ENCODE measurements around the gene ZIM2.
"Not testable (repeated sequence)": the region's sequence is repeated elsewhere in the genome, so short reads cannot be mapped to it uniquely, and the experiment has no call there.

Gene ZIM2

DNA sequence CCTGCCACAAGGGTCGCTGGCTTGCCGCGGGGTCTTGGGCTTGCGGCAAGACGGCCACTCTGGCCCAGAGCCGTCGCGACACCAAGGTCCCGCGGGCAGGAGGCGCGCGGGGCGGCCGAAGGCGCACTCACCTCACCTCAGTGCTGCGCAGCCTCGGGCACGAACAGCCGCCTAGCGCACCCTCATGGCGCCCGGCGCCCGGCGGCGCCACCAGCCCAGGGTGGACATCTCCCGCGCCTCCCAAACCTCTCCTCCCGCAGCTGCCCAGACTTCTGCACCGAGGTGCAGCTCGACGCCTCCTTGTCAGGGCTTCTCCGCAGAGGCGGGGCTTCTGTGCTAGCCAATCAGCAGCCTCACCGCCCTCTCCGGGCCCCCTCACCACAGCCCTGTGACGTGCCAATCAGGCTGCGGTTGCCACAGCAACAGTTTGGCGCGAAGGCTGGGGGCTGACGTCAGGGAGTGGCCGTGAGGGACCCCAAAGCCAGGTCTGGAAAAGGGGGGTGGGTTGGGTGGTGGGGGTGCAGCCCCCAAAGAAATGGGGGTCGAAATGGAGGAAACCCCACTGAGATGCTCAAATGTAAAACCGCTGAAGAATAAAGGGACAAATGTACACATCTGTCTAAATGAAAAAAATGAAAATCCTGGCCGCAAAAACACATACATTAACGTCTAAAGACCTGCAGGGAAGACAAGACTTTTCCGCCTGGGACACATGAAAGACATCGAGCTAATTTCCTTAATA, at the start of gene ZIM2, which contains the start of gene PEG3:
TSS of gene ZIM2 (minus strand) at position 276 of the 742 bp plus-strand sequence. CDS start 16,449 bp downstream, outside the sequence.
TSS of gene PEG3 (minus strand) at position 276 of the 742 bp plus-strand sequence. CDS start 16,071 bp downstream, outside the sequence.
- no peak for DNase-seq (ENCODE audit: low read depth, low spot score)

DNA sequence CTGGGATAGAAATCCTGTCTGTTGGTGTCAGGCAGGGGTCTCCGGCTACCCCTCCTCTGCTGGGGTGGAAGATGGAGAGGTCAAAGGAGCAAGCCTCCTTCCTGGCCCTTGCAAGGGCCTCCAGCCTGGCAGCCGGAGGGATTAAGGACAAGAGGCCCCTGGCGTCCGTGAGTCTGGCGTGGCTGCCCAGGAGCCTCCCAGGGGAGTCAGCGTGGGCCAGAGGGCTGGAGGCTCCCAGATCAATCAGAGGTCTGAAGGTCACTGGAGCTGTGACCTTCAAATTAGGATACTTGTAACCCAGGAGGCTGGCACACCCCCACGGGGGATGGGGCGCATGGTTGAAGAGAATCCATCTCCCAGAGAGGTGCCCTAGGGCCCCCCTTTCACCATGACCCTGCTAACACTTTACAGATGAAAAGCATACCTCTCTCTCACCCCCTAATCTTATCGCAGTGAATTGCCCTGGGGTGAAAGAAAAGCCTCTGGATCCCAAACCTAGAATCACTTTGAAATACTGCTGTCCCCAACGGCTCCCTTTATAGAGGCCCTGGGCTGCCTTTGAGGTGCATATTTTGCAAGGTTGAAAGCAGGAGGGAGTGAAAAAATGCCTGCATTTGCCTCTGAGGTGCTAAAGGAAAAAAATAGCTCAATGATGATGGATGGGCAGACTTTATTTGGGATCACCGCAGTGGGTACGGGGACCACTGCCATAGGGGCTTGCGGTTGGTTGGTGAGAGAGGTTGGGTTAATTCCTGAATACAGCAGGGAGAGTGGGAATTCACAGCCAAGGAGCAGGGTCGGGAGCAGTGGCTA, 44.9 kb upstream of the ZIM2 start:
- no peak for DNase-seq (ENCODE audit: low read depth, low spot score)

DNA sequence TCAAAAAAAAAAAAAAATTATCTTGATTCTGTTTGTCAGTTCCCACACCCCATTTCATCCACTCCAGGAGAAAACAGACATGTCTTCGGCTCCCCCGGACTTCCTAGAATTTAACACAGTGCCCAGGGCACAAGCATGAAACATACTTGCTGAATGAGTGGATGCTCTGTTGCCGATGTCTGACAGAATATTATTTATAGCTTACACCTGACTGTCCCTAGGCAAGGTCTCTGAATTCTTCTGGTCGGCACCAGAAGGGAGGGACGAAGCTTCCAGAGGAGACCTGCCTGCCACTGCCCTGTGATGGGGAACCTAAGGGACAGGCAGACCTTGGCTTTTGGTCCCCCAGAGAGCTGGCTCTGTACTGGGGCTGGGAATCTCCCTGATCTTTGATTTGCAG, 43.9 kb upstream of the ZIM2 start:
- DNase-seq (ENCODE audit: low read depth, low spot score), result no peak

DNA sequence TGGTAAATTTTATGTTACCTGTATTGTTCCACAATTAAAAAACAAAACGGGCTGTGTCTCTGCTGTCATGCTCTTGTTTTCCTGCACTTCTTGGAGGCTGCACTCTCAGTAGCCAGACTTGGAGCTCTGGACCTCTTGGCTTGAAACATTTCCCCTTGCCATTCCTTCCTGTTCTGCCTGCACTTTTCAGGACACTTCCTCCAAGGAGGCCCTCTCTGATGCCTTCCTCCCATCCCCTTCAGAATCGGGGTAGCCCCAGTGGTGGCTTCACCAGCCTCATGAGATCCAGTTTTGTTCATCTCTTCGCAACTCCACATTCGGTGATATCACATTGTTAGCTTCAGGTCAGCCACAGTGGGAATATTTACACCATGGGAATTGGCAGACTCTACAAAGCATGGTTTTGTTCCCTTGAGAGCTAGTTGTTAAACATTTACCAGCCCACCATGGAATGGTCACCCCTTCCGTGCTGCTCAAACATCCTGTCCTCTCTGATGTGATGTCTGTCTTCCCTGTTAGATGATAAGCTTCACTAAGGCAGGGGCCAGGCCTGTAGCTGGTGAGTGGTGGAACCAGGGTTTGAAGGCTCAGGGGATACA, 40.2 kb upstream of the ZIM2 start:
- DNase-seq (ENCODE audit: low read depth, low spot score), result no peak

DNA sequence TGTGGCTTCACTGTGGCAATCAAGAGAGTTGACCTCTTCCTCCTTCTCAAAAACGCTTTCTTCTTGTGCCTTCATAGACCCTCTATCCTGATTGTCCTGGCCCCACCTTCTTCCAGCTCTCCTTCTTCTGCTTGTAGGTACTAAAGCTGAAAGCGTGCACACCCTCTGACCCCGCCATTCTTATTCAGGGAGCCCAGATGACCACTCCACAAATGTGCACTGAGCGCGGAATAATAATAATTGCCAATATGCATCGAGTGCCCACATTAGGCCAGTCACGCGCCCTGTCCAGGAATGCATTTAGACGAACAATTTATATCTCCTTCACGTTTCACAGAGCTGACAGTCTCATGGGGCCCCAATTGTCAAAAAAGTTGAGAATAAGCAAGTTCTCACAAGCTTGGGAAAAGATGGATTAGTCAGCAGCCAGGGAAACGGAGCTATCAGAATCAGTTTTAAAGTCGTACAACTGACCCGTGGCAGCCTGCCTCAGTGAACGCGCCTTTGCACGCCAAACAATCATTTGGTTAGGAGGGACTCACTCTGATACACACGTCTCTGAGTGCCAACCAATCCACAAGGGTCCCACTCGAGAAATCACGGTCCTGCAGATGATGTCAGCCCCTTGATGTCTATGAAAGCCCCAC, 36.7 kb upstream of the ZIM2 start:
- no peak for DNase-seq (ENCODE audit: low read depth, low spot score)

DNA sequence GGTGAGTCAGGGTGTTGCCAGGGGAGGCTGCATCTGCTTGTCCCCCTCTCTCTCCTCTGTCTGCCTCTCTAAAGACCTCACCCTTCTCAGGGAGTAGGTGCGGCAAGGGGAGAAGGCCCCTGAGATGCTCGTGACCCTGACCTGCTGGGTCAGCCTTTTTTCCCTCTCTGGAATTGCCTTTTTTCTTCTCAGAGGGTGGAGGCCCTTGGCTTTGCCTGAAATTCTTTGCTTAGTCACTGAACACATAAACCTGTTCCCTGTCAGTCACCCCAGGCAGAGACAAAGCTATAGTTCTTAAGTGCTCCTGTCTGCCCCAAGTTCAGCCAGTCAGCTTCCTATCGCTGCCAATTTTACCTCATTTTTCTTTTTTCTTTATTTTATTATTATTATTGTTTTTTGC, 35.2 kb upstream of the ZIM2 start:
- no peak for DNase-seq (ENCODE audit: low read depth, low spot score)

DNA sequence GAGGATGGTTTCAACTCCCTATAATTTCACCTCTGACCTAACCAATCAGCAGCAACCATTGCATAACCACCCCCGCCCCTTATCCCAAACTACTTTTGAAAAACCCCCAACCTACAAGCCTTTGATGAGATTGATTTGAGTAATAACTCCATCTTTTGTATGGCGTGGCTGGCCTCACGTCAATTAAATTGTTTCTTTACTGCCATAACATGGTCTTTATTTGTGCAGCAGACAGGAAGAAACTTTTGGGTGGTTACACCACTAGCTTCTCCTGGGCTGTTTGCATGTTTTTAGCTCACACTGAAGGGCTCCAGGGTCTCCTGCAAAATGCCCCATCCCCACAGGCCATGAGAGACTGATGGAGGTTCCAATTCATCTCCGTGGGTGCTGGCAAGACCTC, 34.0 kb upstream of the ZIM2 start:
- DNase-seq (ENCODE audit: low read depth, low spot score), result no peak

DNA sequence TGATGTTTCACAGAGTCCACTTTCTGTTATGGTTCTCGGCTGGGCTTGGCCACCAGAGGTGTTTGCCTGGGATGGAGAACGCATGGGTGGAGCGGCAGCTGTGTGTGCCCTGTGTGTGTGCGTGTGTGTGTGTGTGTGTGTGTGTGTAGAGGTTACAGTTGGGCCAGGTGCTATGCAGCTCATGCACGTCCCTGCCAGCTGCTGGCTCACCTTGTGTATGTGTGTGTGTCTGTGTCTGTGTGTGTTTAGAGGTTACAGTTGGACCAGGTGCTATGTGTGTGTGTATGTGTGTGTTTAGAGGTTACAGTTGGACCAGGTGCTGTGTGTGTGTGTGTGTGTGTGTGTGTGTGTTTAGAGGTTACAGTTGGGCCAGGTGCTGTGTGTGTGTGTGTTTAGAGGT, 33.0 kb upstream of the ZIM2 start:
- DNase-seq (ENCODE audit: low read depth, low spot score), result no peak

DNA sequence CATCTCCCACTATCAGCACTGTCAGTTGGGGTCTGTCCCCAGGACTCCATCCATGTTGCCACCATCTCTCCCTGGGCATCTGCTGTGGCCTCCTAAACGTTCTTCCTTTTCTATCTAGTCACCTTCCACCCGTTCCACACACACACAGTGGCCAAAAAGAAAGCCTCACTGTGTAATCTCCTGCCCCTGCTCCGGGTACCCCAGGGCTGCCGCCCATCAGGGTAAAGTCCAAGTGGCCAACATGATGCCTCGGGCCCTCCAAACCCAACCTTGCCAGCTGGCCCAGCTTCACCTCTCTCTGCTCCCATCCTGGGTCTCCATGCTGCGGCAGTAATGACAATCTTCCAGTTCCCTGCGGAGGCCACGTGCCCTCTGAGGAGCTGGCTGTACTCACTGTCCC, 29.4 kb upstream of the ZIM2 start:
- no peak for DNase-seq (ENCODE audit: low read depth, low spot score)

DNA sequence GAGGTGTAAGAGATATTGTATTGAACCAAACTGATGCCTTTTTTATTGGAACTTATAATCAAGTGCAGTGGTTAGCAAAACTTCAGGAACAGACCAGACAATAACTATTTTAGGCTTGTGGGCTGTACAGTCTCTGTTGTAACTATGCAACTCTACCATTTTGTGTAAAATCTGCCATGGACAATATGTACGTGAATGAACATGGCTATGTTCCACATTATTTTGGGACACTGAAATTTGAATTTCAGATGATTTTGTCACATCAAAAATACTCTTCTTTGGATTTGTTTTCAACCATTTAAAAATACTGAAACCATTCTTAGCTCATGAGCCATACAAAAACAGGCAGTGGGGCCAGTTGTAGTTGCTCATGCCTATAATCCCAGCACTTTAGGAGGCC, 27.9 kb upstream of the ZIM2 start:
- no peak for DNase-seq (ENCODE audit: low read depth, low spot score)

DNA sequence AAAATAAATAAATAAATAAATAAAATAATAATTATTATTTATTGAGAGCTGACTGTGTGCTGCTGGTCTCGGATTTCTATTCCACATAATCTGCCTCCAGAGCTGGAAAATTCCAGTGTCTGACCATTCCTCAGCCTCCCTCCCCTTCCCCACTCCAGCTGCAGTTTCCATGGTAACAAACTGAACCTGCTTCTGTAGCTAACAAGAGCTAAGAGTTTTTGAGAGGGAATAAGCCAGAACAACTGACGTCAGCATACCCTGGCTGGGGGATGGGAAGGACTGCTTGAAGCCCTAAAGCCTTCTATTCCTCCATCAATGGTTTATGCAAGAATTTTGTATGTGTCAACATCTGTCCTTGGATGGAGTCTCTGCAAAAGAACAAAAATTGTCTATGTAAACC, 26.0 kb upstream of the ZIM2 start:
- DNase-seq (ENCODE audit: low read depth, low spot score), result no peak

DNA sequence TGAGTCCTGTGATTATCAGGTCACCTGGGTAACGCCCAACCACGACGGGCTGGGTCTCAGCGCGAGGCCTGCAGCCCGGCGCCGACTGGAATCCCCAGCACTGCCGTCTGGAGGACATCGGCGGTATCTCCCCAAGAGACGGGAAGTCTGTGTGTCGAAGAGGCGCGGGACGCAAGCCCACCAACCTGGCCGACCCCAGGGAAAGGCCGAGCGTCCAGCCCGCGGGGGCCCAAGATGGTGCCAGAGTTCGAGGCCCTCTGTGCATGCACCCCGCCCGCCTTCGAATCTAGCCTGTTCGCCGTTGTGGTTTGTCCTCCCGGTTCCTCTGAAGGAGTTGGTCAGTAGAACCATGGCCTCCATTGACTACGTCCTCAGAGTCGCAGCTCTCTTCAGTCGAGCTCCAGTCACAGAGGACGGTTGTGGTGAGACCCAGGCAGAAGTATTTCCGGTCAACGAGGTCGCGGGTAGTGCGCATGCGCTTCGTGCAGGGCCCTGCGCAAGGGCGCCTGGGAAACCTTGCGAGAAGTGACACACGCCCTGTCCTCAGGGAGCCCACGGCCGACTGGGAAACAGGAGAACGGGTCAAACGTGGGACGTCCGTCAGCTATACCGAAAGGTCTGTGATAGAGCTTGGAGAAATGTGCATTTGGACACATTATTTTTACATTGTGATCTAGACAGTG, 24.1 kb upstream of the ZIM2 start:
- DNase-seq (ENCODE audit: low read depth, low spot score), result no peak

DNA sequence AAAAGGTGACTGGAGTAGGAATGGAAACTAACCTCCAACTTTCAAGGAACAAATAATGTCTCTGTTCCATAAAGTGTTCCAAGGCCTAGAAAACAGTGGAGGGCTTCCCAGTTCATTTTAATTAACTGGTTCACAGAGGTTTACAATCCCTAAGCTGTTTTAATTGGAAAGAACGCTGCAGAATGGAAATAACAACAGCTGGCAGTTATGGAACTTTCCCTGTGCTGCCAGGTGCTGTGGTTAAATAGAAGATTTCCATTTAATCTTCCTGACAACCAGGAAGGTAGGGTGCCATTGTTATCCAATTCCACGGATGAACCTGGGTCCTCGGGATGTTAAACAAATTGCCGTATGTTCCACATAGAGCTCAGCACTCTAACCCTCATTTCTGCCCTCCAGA, 22.2 kb upstream of the ZIM2 start:
- DNase-seq (ENCODE audit: low read depth, low spot score), result no peak

DNA sequence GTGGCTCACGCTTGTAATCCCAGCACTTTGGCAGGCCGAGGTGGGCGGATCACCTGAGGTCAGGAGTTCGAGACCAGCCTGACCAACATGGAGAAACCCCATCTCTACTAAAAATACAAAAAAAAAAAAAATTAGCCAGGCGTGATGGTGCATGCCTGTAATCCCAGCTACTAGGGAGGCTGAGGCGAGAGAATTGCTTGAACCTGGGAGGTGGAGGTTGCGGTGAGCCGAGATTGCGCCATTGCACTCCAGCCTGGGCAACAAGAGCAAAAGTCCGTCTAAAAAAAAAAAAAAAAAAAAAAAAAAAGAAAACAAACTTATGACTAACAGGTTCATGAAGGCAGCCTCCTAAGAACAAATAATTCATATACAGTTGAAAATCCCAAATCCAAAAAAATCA, 19.9 kb upstream of the ZIM2 start:
- DNase-seq (ENCODE audit: low read depth, low spot score), result not testable (repeated sequence)

DNA sequence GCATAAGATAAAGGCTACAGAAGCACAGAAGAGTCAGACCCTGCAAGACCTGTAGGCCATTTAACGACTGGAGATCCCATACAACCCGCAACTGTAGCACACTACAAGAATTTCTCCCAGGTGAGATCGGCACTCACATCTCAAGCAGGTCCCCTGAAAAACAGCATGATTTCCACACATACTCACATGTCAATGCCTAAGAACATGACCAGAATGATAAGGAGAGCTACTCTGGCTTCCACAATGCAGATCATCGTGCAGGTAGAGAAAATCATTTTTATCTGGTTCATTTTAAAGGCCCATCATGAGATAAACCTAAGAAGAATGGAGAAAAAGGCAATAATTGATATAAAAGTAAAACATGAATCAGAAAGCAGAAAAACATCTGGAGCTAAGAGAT, 17.5 kb upstream of the ZIM2 start:
- no peak for DNase-seq (ENCODE audit: low read depth, low spot score)

DNA sequence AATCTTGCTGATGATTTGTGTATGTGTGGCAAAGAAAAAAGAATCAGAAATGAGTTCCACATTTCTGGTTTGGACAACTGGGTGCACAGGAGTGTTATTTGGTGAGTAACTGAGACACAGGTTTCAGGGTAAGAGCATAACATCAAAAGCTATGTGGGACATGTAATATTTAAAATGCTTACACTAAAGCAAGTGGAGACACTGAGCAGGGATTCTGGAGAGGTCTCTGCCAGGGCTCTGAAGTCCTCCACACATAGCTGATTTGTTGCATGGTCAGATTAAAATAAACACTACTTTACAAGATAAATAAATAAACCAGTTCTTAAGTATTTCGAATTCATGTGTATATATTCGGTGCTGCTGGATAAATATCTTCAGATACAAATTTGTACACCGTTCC, 16.3 kb upstream of the ZIM2 start:
- DNase-seq (ENCODE audit: low read depth, low spot score), result no peak

DNA sequence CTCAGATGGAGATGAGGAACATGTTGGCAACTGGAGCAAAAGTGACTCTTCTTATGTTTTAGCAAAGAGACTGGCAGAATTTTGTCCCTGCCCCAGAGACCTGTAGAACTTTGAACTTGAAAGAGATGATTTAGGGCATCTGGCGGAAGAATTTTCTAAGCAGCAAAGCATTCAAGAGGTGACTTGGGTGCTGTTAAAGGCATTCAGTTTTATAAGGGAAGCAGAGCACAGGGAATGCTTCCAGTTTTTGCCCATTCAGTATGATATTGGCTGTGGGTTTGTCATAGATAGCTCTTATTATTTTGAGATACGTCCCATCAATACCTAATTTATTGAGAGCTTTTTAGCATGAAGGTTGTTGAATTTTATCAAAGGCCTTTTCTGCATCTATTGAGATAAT, 11.8 kb upstream of the ZIM2 start:
- not testable (repeated sequence) for DNase-seq (ENCODE audit: low read depth, low spot score)

DNA sequence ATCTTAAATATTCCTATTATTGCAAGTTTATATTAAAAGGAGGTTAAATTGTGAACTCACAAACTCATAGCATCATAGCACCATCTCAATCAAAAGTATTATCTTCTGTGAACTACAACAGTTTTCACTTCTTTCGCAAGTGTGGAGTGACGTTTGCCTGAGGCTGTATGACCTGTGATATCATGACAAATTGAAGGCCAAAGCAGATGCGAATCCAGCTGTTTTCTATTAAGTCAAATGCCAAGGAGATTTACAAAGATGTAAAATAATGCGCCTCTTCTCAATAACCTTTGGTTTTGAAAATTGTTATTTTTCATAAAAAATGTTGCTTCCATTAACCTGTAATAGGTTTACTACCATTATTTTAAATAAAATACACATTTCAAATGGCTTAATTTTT, 7.6 kb upstream of the ZIM2 start:
- no peak for DNase-seq (ENCODE audit: low read depth, low spot score)

DNA sequence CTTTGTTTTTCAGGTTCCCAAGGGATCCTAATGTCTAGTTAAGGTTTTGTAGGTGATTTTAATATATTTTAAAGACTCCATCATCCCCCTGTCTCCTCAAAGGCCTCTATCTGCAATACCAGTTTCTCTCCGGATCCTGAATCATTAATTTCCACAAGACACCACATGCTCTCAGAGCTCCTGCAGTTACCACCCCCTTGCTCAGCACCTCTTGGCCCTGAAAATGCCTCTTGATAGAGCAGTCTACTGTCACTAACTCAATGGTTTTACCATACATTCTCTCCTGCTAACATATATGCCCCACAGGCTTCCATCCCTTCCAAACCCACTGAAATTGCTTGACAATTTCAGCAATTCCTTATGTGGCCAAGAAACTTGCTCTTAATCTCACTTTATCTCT, 1.9 kb upstream of the ZIM2 start:
- no peak for DNase-seq (ENCODE audit: low read depth, low spot score)

DNA sequence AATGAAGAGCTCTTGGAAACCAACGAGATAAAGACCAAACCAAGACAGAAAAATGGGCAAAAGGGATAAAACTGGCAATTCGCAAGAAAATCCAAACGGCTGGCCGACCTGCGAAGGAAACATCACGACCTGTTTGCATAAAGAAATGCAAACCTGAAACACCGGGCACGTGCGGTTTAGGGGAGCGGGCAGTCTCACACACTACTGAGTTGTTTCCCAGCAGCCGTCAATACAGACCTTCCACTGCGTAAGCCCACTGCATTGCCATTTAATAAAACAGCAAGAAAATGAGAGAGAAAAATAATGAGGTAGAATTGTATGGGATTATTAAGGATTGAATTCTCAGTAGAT, 642 bp upstream of the ZIM2 start:
- DNase-seq (ENCODE audit: low read depth, low spot score), result no peak

DNA sequence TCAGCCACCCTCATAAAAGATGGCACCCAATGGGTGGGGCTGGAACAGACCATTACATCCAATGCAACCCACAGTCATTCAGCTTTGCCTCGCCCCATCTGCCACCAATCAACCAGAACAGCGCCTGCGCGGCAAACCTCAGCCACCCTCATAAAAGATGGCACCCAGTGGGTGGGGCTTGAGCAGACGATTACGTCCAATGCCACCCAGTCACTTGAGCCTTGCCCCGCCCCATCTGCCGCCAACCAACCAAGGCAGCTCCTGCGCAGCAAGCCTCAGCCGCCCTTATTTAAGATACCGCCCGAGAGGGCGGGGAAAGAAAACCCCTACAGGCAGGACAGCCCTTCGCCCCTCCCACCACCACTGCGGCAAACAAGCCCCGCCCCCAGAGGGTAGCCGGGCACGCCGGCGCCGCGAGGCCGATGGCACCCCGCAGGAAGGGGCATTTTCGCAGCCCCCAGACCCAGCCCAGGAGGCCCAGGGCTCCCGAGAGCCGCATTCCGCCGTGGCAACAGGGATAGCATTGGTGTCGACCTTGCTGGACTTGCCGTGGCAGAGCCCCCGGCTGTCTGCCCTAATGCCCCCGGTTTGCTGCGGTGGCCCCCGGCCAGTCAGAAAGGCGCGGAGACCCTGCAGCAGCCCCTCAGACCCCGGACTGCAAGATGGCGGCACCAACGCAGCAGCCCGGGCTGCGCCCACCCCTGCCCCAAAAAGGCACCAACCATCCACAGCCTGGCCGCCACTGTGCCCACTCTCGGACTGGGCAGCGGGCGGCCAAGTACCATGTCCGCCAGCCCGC, 675 bp downstream of the ZIM2 start:
- DNase-seq (ENCODE audit: low read depth, low spot score), result no peak
